Fibroblast of lung (primary cell): ENCODE results near the gene FERMT1. TPM values are rescaled to one million over a fixed set of nuclear protein-coding genes. Genes with fewer than 3 reads are reported as not detected.

Experiments
- DNase-seq, 2 donors: peaks; one replicate each; pipeline versions ENCODE4 v3.0.0 to v3.0.0-alpha.2; 2010; ENCODE audit warnings: low read depth in 2 of 2
- H2AFZ ChIP-seq: 2 replicates; pipeline ENCODE4 v1.5.1; 2012; ENCODE audit warnings: low read length, control low read depth, inconsistent platforms
- H3K27ac ChIP-seq: 2 replicates; pipeline ENCODE4 v1.5.1; 2011; ENCODE audit warnings: low read length, control low read depth; ENCODE audit not compliant: insufficient read depth
- H3K27me3 ChIP-seq: 2 replicates; pipeline ENCODE4 v1.5.1; 2011; ENCODE audit warnings: mild to moderate bottlenecking, low read length; ENCODE audit not compliant: control insufficient read depth, insufficient read depth
- H3K36me3 ChIP-seq: 2 replicates; pipeline ENCODE4 v1.5.1; 2011; ENCODE audit warnings: low read length; ENCODE audit not compliant: control insufficient read depth, insufficient read depth
- H3K4me1 ChIP-seq: 2 replicates; pipeline ENCODE4 v1.5.1; 2011; ENCODE audit warnings: low read length; ENCODE audit not compliant: control insufficient read depth, insufficient read depth; ENCODE audit errors: extremely low read depth
- H3K4me2 ChIP-seq: 2 replicates; pipeline ENCODE4 v1.5.1; 2011; ENCODE audit warnings: low read length, control low read depth; ENCODE audit not compliant: insufficient read depth; ENCODE audit errors: extremely low read depth
- H3K4me3 ChIP-seq, 4 experiments: fragments of 200-600 bp in 1 of 4; sonication (generic) in 1 of 4; replicated peaks in 1 of 4; 2 replicates each; pipeline ENCODE4 v1.5.1; 2011 to 2016; ENCODE audit warnings: low read length in 4 of 4, low read depth in 3 of 4, mild to moderate bottlenecking in 3 of 4, control low read depth in 2 of 4, inconsistent platforms in 1 of 4, mixed read lengths in 1 of 4; ENCODE audit not compliant: insufficient read depth in 1 of 4; ENCODE audit errors: control extremely low read depth in 1 of 4
- H3K79me2 ChIP-seq: 2 replicates; pipeline ENCODE4 v1.5.1; 2012; ENCODE audit warnings: mild to moderate bottlenecking, low read length, inconsistent platforms; ENCODE audit not compliant: control insufficient read depth, insufficient read depth
- H3K9ac ChIP-seq: 2 replicates; pipeline ENCODE4 v1.5.1; 2011; ENCODE audit warnings: mild to moderate bottlenecking, low read length, control low read depth; ENCODE audit not compliant: insufficient read depth
- H3K9me3 ChIP-seq: 2 replicates; pipeline ENCODE4 v1.5.1; 2012; ENCODE audit warnings: low read depth, low read length; ENCODE audit not compliant: control insufficient read depth, insufficient read depth
- H4K20me1 ChIP-seq: 2 replicates; pipeline ENCODE4 v1.5.1; 2011; ENCODE audit warnings: low read length; ENCODE audit not compliant: control insufficient read depth, insufficient read depth; ENCODE audit errors: extremely low read depth
- EZH2 ChIP-seq: IDR thresholded peaks from 2 replicates; pipeline ENCODE4 v1.5.1; 2012; ENCODE audit warnings: low read length, control low read depth, mild to moderate bottlenecking; ENCODE audit errors: missing control alignments
- polyA plus RNA-seq, 2 donors: library from polyadenylated mRNA; depleted of rRNA in 1 of 2; stranded (reverse) in 1 of 2; unstranded in 1 of 2; fragments of >200 nt; gene quantifications; 2 replicates each; pipeline ENCODE4 v1.2.1, GENCODE V29; 2011 to 2012; ENCODE audit warnings: missing spikeins in 1 of 2
- total RNA-seq: library from RNA; depleted of rRNA; stranded (reverse); fragments of >200 nt; gene quantifications from 2 replicates; pipeline ENCODE4 v1.2.1, GENCODE V29; 2014
- TF ChIP-seq, protein P1 (sequence below), 2 donors: IDR thresholded peaks in 1 of 2; conservative IDR thresholded peaks in 1 of 2; 1 replicate in 1 of 2; 2 replicates in 1 of 2; pipeline ENCODE4 v1.5.1; 2011 to 2012; ENCODE audit warnings: low read length in 2 of 2, control low read depth in 1 of 2, inconsistent platforms in 1 of 2, low read depth in 1 of 2, mild to moderate bottlenecking in 1 of 2

Gene FERMT1
- total and polyA plus RNA-seq, 2 donors (not counting 1 experiment from before 2014, with no cell fraction given), result 6.8 to 8.1 TPM

DNA sequence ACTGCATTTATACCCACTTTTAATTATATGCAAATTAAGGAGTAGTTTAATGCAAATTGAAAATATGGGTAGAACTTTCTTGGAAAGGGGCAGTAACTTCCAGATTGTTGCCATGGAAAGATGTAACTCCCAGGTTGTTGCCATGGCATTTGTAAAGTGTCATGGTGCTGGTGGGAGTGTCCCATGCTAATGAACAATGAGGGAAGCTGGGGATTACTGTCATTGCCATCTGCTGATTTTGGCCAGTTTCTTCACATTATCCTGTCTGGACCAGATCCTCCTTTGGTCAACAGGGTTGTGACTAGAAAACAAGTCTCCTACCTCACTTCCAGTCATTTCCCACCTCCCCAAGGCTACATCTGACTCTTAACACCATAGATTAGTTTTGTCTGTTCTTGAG lies 45.4 kb upstream of the FERMT1 start:
- no peaks in the 10 kb centered on the region for H3K79me2 ChIP-seq
- no peak for DNase-seq
- H4K20me1 ChIP-seq, result no peaks in the 10 kb centered on the region
- no peaks in the 10 kb centered on the region for H3K4me1 ChIP-seq
- no peak overlapping the region for H3K9ac ChIP-seq
- H3K4me3 ChIP-seq, result no peak overlapping the region
- no peak overlapping the region for H3K27ac ChIP-seq
- no peak overlapping the region for H2AFZ ChIP-seq
- no peaks in the 10 kb centered on the region for H3K27me3 ChIP-seq
- no peaks in the 10 kb centered on the region for H3K36me3 ChIP-seq
- no peak overlapping the region for H3K4me2 ChIP-seq
- TF ChIP-seq, protein P1, sequence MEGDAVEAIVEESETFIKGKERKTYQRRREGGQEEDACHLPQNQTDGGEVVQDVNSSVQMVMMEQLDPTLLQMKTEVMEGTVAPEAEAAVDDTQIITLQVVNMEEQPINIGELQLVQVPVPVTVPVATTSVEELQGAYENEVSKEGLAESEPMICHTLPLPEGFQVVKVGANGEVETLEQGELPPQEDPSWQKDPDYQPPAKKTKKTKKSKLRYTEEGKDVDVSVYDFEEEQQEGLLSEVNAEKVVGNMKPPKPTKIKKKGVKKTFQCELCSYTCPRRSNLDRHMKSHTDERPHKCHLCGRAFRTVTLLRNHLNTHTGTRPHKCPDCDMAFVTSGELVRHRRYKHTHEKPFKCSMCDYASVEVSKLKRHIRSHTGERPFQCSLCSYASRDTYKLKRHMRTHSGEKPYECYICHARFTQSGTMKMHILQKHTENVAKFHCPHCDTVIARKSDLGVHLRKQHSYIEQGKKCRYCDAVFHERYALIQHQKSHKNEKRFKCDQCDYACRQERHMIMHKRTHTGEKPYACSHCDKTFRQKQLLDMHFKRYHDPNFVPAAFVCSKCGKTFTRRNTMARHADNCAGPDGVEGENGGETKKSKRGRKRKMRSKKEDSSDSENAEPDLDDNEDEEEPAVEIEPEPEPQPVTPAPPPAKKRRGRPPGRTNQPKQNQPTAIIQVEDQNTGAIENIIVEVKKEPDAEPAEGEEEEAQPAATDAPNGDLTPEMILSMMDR (conservative IDR thresholded peaks at IDR 0.05 in 1 of 2, IDR thresholded peaks at IDR 0.05 in 1 of 2; ENCODE audit: low read depth in 1 of 2, low read length in 2 of 2), result no peak
- no peak for TF ChIP-seq EZH2
- no peaks in the 10 kb centered on the region for H3K9me3 ChIP-seq

DNA sequence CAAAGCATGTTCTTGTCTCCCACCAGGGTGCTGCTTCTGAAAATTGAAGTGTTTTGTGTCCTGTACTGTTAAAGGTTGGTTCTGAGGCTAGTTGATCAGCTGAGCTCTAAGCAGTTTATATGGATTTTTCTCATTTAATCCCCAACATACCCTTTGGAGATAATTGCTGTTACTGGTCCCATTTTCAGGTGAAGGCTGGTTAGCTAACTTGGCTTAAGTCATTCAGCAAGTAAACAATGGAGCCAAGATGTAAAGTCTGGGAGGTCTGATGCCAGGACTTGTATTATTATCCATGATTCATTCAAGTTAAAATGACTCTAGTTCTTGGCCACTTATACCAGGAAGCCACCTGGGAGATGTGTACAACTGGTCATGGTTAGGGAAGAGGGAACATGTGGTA lies 42.5 kb upstream of the FERMT1 start:
- H3K27ac ChIP-seq, result no peak overlapping the region
- H2AFZ ChIP-seq, result no peak overlapping the region
- no peak overlapping the region for H3K4me2 ChIP-seq
- no peaks in the 10 kb centered on the region for H3K4me1 ChIP-seq
- H3K4me3 ChIP-seq, result no peak overlapping the region
- H3K36me3 ChIP-seq, result no peaks in the 10 kb centered on the region
- no peaks in the 10 kb centered on the region for H3K27me3 ChIP-seq
- no peak overlapping the region for H3K9ac ChIP-seq
- no peaks in the 10 kb centered on the region for H4K20me1 ChIP-seq
- H3K9me3 ChIP-seq, result no peaks in the 10 kb centered on the region
- TF ChIP-seq, protein P1 (conservative IDR thresholded peaks at IDR 0.05 in 1 of 2, IDR thresholded peaks at IDR 0.05 in 1 of 2; ENCODE audit: low read depth in 1 of 2, low read length in 2 of 2), result no peak
- TF ChIP-seq EZH2, result no peak
- peak in 1 of 2 donors; percentile 3 for DNase-seq
- no peaks in the 10 kb centered on the region for H3K79me2 ChIP-seq

DNA sequence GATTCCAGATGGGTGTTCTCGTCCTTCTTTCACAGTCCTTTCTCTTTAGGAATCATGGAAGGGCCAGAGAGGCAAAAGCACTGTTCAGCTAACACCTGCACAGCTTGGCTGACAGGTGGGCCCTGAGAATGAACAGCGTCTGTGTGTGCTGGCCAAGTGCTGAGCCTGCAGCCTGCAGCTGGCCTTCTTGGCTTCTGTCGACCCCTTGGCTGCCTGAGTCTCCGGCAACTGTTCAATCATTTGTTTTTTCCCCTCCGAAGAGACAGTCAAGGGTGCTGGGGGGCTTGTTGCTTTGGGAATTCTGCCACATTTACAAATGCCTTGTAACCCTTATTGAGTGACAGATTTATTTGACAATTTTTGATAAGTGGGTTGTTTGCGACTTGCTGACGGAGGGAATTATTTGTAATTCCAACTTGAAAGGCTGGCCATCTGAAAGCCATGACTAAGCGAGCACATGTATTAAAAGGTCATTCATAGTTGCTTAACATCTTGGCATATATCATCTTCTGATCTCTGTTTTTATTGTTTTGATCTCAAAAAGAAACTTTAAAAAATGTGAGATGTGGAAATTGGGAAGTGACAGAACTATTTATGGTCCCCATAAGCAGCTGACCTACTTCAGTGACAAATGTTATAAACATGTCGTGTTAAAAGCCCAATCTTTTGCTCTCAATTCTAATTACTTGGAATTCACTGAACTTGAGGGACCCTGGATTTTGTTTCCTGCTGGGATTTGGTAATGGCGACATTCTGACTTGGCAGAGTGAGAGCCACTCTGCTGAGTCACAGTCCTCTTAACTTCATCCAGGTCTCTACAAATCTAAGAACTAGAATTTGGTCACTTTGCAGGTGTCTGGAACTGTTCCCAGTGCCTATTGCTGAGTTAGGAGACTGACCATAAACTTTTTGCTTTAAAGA lies 41.9 kb upstream of the FERMT1 start:
- DNase-seq, result peak in 1 of 2 donors; percentile 22
- H3K4me2 ChIP-seq, result no peak overlapping the region
- H4K20me1 ChIP-seq, result no peaks in the 10 kb centered on the region

More for the DNA sequence above, 41.9 kb upstream of the FERMT1 start:
- no peaks in the 10 kb centered on the region for H3K27me3 ChIP-seq
- H3K79me2 ChIP-seq, result no peaks in the 10 kb centered on the region
- H3K36me3 ChIP-seq, result no peaks in the 10 kb centered on the region
- H3K4me1 ChIP-seq, result no peaks in the 10 kb centered on the region
- H3K9me3 ChIP-seq, result no peaks in the 10 kb centered on the region
- TF ChIP-seq, protein P1 (conservative IDR thresholded peaks at IDR 0.05 in 1 of 2, IDR thresholded peaks at IDR 0.05 in 1 of 2; ENCODE audit: low read depth in 1 of 2, low read length in 2 of 2), result no peak
- TF ChIP-seq EZH2, result no peak
- no peak overlapping the region for H2AFZ ChIP-seq
- H3K9ac ChIP-seq, result no peak overlapping the region
- no peak overlapping the region for H3K27ac ChIP-seq
- H3K4me3 ChIP-seq, result no peak overlapping the region
